Hepatocyte (in vitro differentiated cells): Measurements from ENCODE around the gene ATP8A2. TPM values are rescaled to one million over a fixed set of nuclear protein-coding genes. Genes with fewer than 3 reads are reported as not detected.

Experiments
- DNase-seq: peaks from one replicate; pipeline ENCODE4 v3.0.0-alpha.2; 2016; ENCODE audit warnings: low spot score
- H2AFZ ChIP-seq: fragments of 200-600 bp; sonication (generic); 2 replicates; pipeline ENCODE4 v1.6.0; 2016; ENCODE audit warnings: antibody characterized with exemption, mild to moderate bottlenecking
- H3K27ac ChIP-seq: fragments of 200-600 bp; sonication (generic); 2 replicates; pipeline ENCODE4 v1.5.1; 2016; ENCODE audit warnings: mild to moderate bottlenecking
- H3K27me3 ChIP-seq: fragments of 200-600 bp; sonication (generic); 2 replicates; pipeline ENCODE4 v1.6.1; 2016
- H3K36me3 ChIP-seq: fragments of 200-600 bp; sonication (generic); replicated peaks from 2 replicates; pipeline ENCODE4 v1.5.1; 2016; ENCODE audit warnings: low read depth; ENCODE audit not compliant: insufficient read depth
- H3K4me1 ChIP-seq: fragments of 200-600 bp; sonication (generic); 2 replicates; pipeline ENCODE4 v1.5.1; 2016; ENCODE audit warnings: mild to moderate bottlenecking, moderate library complexity; ENCODE audit not compliant: insufficient read depth
- H3K4me2 ChIP-seq: fragments of 200-600 bp; sonication (generic); 2 replicates; pipeline ENCODE4 v1.6.0; 2016
- H3K4me3 ChIP-seq: fragments of 200-600 bp; sonication (generic); 2 replicates; pipeline ENCODE4 v1.5.1; 2016; ENCODE audit warnings: mild to moderate bottlenecking
- H3K79me2 ChIP-seq: fragments of 200-600 bp; sonication (generic); 2 replicates; pipeline ENCODE4 v1.6.0; 2017; ENCODE audit warnings: mild to moderate bottlenecking
- H3K9me2 ChIP-seq: fragments of 200-600 bp; sonication (generic); replicated peaks from 2 replicates; pipeline ENCODE4 v1.6.0; 2017; ENCODE audit warnings: mild to moderate bottlenecking; ENCODE audit not compliant: insufficient read depth
- H3K9me3 ChIP-seq: fragments of 200-600 bp; sonication (generic); 2 replicates; pipeline ENCODE4 v1.5.1; 2016; ENCODE audit warnings: low read depth, mild to moderate bottlenecking
- H4K20me1 ChIP-seq: fragments of 200-600 bp; sonication (generic); 2 replicates; pipeline ENCODE4 v1.6.0; 2016; ENCODE audit warnings: mild to moderate bottlenecking; ENCODE audit not compliant: insufficient read depth, poor library complexity, severe bottlenecking
- EZH2 ChIP-seq: fragments of 200-600 bp; sonication (generic); IDR thresholded peaks from 2 replicates; pipeline ENCODE4 v1.6.1; 2016; ENCODE audit warnings: antibody characterized with exemption, mild to moderate bottlenecking, borderline replicate concordance
- EZH2phosphoT487 ChIP-seq: fragments of 200-600 bp; sonication (generic); IDR thresholded peaks from one replicate; pipeline ENCODE4 v1.6.1; 2018; ENCODE audit warnings: antibody characterized with exemption, mild to moderate bottlenecking, low read depth, moderate library complexity; ENCODE audit not compliant: unreplicated experiment, severe bottlenecking
- WGBS: methylation state at CpG from one replicate; pipeline ENCODE4 v1.1.6; 2016; ENCODE audit warnings: low lambda C conversion rate; ENCODE audit errors: missing lambda C conversion rate; 5-methylcytosine and 5-hydroxymethylcytosine counted together
- polyA plus RNA-seq: library from polyadenylated mRNA; unstranded; fragments of >200 nt; fragmentation: Nextera tagmentation; extraction: Ambion mirVana; gene quantifications from 2 replicates; pipeline ENCODE4 v1.2.1, GENCODE V29; 2016
- total RNA-seq: library from RNA; depleted of rRNA; stranded (reverse); fragments of >200 nt; gene quantifications from 2 replicates; pipeline ENCODE4 v1.2.3, GENCODE V29; 2014
- TF ChIP-seq, protein P1 (sequence below): fragments of 200-600 bp; sonication (generic); IDR thresholded peaks from 2 replicates; pipeline ENCODE4 v1.5.1; 2016; ENCODE audit warnings: antibody characterized with exemption, mild to moderate bottlenecking; ENCODE audit not compliant: poor library complexity

The ATP8A2 gene
- total and polyA plus RNA-seq, 2 experiments from 2014 or later: 2.1 to 3.1 TPM

- H3K9me2 ChIP-seq: no peaks in the 10 kb centered on the region
- H3K36me3 ChIP-seq: no peaks in the 10 kb centered on the region
- H3K4me3 ChIP-seq: peak overlapping the region; percentile 54
- TF ChIP-seq EZH2phosphoT487 (no peak), EZH2 (no peak)
- TF ChIP-seq, protein P1, sequence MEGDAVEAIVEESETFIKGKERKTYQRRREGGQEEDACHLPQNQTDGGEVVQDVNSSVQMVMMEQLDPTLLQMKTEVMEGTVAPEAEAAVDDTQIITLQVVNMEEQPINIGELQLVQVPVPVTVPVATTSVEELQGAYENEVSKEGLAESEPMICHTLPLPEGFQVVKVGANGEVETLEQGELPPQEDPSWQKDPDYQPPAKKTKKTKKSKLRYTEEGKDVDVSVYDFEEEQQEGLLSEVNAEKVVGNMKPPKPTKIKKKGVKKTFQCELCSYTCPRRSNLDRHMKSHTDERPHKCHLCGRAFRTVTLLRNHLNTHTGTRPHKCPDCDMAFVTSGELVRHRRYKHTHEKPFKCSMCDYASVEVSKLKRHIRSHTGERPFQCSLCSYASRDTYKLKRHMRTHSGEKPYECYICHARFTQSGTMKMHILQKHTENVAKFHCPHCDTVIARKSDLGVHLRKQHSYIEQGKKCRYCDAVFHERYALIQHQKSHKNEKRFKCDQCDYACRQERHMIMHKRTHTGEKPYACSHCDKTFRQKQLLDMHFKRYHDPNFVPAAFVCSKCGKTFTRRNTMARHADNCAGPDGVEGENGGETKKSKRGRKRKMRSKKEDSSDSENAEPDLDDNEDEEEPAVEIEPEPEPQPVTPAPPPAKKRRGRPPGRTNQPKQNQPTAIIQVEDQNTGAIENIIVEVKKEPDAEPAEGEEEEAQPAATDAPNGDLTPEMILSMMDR: no peak
- no peak overlapping the region for H3K27ac ChIP-seq
- DNase-seq: no peak
- peaks cover 14% of the 10 kb centered on the region for H3K4me1 ChIP-seq
- H4K20me1 ChIP-seq: no peaks in the 10 kb centered on the region
- H3K9me3 ChIP-seq: no peaks in the 10 kb centered on the region
- peak overlapping the region; percentile 96 for H3K4me2 ChIP-seq
- H3K79me2 ChIP-seq: no peaks in the 10 kb centered on the region
- peak overlapping the region; percentile 70 for H2AFZ ChIP-seq
- H3K27me3 ChIP-seq: peaks cover 72% of the 10 kb centered on the region
- 1% methylated on average over 34 of the region's 45 CpGs for WGBS
These were observed 679.5 kb downstream of the ATP8A2 start for GRCh38 chr13:26051231-26051656.

GRCh38 chr13:26051657-26052311 lies 680.0 kb downstream of the ATP8A2 start, which contains the start of gene SHISA2:
SHISA2 (minus strand) TSS chr13:26052016; CDS start chr13:26050975, 1,041 bp downstream.
- no peaks in the 10 kb centered on the region for H4K20me1 ChIP-seq
- H3K27me3 ChIP-seq: peaks cover 73% of the 10 kb centered on the region
- peak within 1 kb of the TSS; percentile 70 for H2AFZ ChIP-seq
- no peaks in the 10 kb centered on the region for H3K79me2 ChIP-seq
- DNase-seq: peak; percentile 77
- no peak within 1 kb of the TSS for H3K27ac ChIP-seq
- peak within 1 kb of the TSS; percentile 54 for H3K4me3 ChIP-seq
- WGBS: under 1% methylated on average over 47 of the region's 72 CpGs
- H3K4me2 ChIP-seq: peak within 1 kb of the TSS; percentile 96
- no peaks in the 10 kb centered on the region for H3K9me3 ChIP-seq
- TF ChIP-seq EZH2phosphoT487 (no peak), EZH2 (no peak)
- TF ChIP-seq, protein P1: no peak
- H3K9me2 ChIP-seq: no peaks in the 10 kb centered on the region
- peaks cover 14% of the 10 kb centered on the region for H3K4me1 ChIP-seq
- no peaks in the 10 kb centered on the region for H3K36me3 ChIP-seq

DNA sequence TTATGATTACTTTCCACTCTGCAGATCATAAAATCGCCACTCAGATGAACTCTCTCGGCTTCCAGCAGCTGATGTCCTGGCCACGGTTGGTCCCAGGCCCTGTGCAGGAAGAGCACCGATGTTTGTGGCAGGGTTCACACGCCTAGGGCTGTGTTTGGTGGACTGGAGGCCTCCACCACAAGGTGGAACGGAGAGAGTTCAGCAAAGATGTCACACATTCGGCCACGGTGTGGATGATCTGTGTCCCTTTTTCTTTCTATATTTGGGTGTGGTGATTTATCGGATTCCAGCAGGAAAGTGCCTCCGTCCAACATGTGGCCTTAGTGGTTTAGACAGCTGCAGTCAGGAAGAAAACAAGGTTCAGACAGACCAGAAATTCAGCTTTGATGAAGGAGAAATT lies 680.6 kb downstream of the ATP8A2 start:
- TF ChIP-seq, protein P1: no peak
- TF ChIP-seq EZH2: no peak
- TF ChIP-seq EZH2phosphoT487: no peak
- H3K4me3 ChIP-seq: no peak overlapping the region
- no peaks in the 10 kb centered on the region for H3K79me2 ChIP-seq
- peaks cover 14% of the 10 kb centered on the region for H3K4me1 ChIP-seq
- H2AFZ ChIP-seq: peak overlapping the region; percentile 70
- H3K27ac ChIP-seq: no peak overlapping the region
- H3K27me3 ChIP-seq: peaks cover 73% of the 10 kb centered on the region
- 74% methylated on average over 10 of the region's 10 CpGs for WGBS
- no peak for DNase-seq
- no peaks in the 10 kb centered on the region for H4K20me1 ChIP-seq
- no peaks in the 10 kb centered on the region for H3K9me2 ChIP-seq
- H3K36me3 ChIP-seq: no peaks in the 10 kb centered on the region
- no peaks in the 10 kb centered on the region for H3K9me3 ChIP-seq
- H3K4me2 ChIP-seq: peak overlapping the region; percentile 96
